HepG2 (cell line): ENCODE results near the gene DPPA2. TPM values are rescaled to one million over a fixed set of nuclear protein-coding genes. Genes with fewer than 3 reads are reported as not detected.

Experiments
- ATAC-seq: fragments of 200-7000 bp; cut with Tn5 transposase; 3 replicates; pipeline ENCODE4 v1.9.1; 2020; ENCODE audit warnings: mild to moderate bottlenecking, moderate library complexity
- BruUV-seq: library from RNA; stranded (reverse); fragments of 400-500 nt; replicated peaks from 2 replicates; lab custom pipeline; 2021; lab: Mats Ljungman, UMichigan
- CTCF ChIA-PET: fragments of 300-600 bp; formaldehyde crosslinking; extraction: SDS; loops from one replicate; lab custom pipeline; 2021; ENCODE audit warnings: low total read pairs, inconsistent platforms, low intra/inter-chr PET ratio; lab: Yijun Ruan, JAX
- POLR2A ChIA-PET: fragments of 350-600 bp; sonication (Branson Sonifier 250); formaldehyde crosslinking; loops from one replicate; lab custom pipeline; 2020; ENCODE audit warnings: antibody characterized with exemption, inconsistent platforms; lab: Yijun Ruan, JAX
- DNase-seq: peaks from one replicate; pipeline ENCODE4 v3.0.0-alpha.2; 2015; ENCODE audit warnings: low spot score
- FAIRE-seq: peaks from 3 replicates; lab custom pipeline; 2011; peaks lifted over from hg19 to GRCh38; lab: Jason Lieb, UNC
- H2AFZ ChIP-seq: one replicate; pipeline ENCODE4 v1.6.1; 2011; ENCODE audit warnings: low read length, inconsistent platforms
- H3K27ac ChIP-seq: fragments of 300-600 bp; 3 replicates; pipeline ENCODE4 v1.8.0; 2011; ENCODE audit warnings: mixed run types, mild to moderate bottlenecking, mixed read lengths, low read length, inconsistent platforms; ENCODE audit not compliant: insufficient read depth; ENCODE audit errors: extremely low read length
- H3K27me3 ChIP-seq, 2 experiments: fragments of 200-600 bp in 1 of 2; 2 replicates in 1 of 2; 3 replicates in 1 of 2; pipeline versions ENCODE4 v1.6.0 to v1.8.0; 2011; ENCODE audit warnings: low read length in 2 of 2, mild to moderate bottlenecking in 2 of 2, moderate library complexity in 2 of 2, inconsistent platforms in 1 of 2; ENCODE audit not compliant: insufficient read depth in 2 of 2, control insufficient read depth in 1 of 2
- H3K36me3 ChIP-seq, 2 experiments: fragments of 200-600 bp in 1 of 2; replicated peaks in 1 of 2; 2 replicates in 1 of 2; 3 replicates in 1 of 2; pipeline versions ENCODE4 v1.5.1 to v1.8.0; 2011; ENCODE audit warnings: low read length in 2 of 2, inconsistent platforms in 1 of 2; ENCODE audit not compliant: insufficient read depth in 2 of 2, control insufficient read depth in 1 of 2
- H3K4me1 ChIP-seq: 2 replicates; pipeline ENCODE4 v1.5.1; 2012; ENCODE audit warnings: low read length, inconsistent platforms; ENCODE audit not compliant: insufficient read depth
- H3K4me2 ChIP-seq: 2 replicates; pipeline ENCODE4 v1.6.0; 2011; ENCODE audit warnings: low read depth, low read length, inconsistent platforms
- H3K4me3 ChIP-seq, 3 experiments: fragments of 200-600 bp in 1 of 3; sonication (generic), shearing (Covaris generic) in 1 of 3; replicated peaks in 1 of 3; 2 replicates each; pipeline ENCODE4 v1.5.1; 2011 to 2016; ENCODE audit warnings: low read length in 3 of 3, inconsistent platforms in 2 of 3, low read depth in 2 of 3, mild to moderate bottlenecking in 2 of 3, control low read depth in 1 of 3, mixed read lengths in 1 of 3; ENCODE audit not compliant: insufficient read depth in 1 of 3
- H3K79me2 ChIP-seq: one replicate; pipeline ENCODE4 v1.6.1; 2011; ENCODE audit warnings: low read length, inconsistent platforms; ENCODE audit not compliant: insufficient read depth
- H3K9ac ChIP-seq: 2 replicates; pipeline ENCODE4 v1.6.0; 2011; ENCODE audit warnings: mild to moderate bottlenecking, low read depth, low read length, inconsistent platforms; ENCODE audit not compliant: insufficient read depth
- H3K9me3 ChIP-seq: 2 replicates; pipeline ENCODE4 v1.5.1; 2012; ENCODE audit warnings: mild to moderate bottlenecking, low read length
- H4K20me1 ChIP-seq: 2 replicates; pipeline ENCODE4 v1.6.0; 2011; ENCODE audit warnings: inconsistent platforms, mild to moderate bottlenecking, low read length, moderate library complexity; ENCODE audit not compliant: insufficient read depth
- AKNA ChIP-seq: sonication (generic); formaldehyde crosslinking; IDR thresholded peaks from 2 replicates; pipeline ENCODE4 v1.4.0; 2020; ENCODE audit warnings: missing genetic modification reagents, borderline replicate concordance
- ELF3 ChIP-seq: IDR thresholded peaks from 2 replicates; pipeline ENCODE4 v1.6.1; 2016; ENCODE audit warnings: missing genetic modification reagents, missing compliant biosample characterization
- GABPA ChIP-seq, 2 experiments: IDR thresholded peaks; 2 replicates each; pipeline ENCODE4 v1.6.1; 2011 to 2016; ENCODE audit warnings: low read depth in 2 of 2, low read length in 1 of 2, missing biosample characterization in 1 of 2, missing genetic modification characterization in 1 of 2
- MZF1 ChIP-seq: sonication (generic); formaldehyde crosslinking; IDR thresholded peaks from 2 replicates; pipeline ENCODE4 v1.8.1; 2023; ENCODE audit warnings: mild to moderate bottlenecking, missing genetic modification reagents, borderline replicate concordance
- NR1H2 ChIP-seq: sonication (generic); formaldehyde crosslinking; IDR thresholded peaks from 2 replicates; pipeline ENCODE4 v1.8.1; 2022; ENCODE audit warnings: low read depth, missing genetic modification reagents, borderline replicate concordance
- REPIN1 ChIP-seq: sonication (generic); formaldehyde crosslinking; IDR thresholded peaks from 2 replicates; pipeline ENCODE4 v1.8.0; 2022; ENCODE audit warnings: missing genetic modification reagents, low read depth, mild to moderate bottlenecking, borderline replicate concordance
- RORA ChIP-seq: sonication (generic); formaldehyde crosslinking; IDR thresholded peaks from 2 replicates; pipeline ENCODE4 v1.5.0; 2020; ENCODE audit warnings: mild to moderate bottlenecking, missing genetic modification reagents, moderate library complexity
- UBTF ChIP-seq: sonication (generic); formaldehyde crosslinking; IDR thresholded peaks from 2 replicates; pipeline ENCODE4 v1.4.0; 2020; ENCODE audit warnings: mild to moderate bottlenecking, missing genetic modification reagents
- ZBTB3 ChIP-seq: sonication (generic); formaldehyde crosslinking; IDR thresholded peaks from 2 replicates; pipeline ENCODE4 v1.4.0; 2020; ENCODE audit warnings: low read depth, mild to moderate bottlenecking, moderate library complexity, missing genetic modification reagents, borderline replicate concordance
- ZNF180 ChIP-seq: sonication (generic); formaldehyde crosslinking; IDR thresholded peaks from 2 replicates; pipeline ENCODE4 v1.4.0; 2020; ENCODE audit warnings: low read depth, missing genetic modification reagents, borderline replicate concordance
- ZNF234 ChIP-seq: sonication (generic); formaldehyde crosslinking; conservative IDR thresholded peaks from 2 replicates; pipeline ENCODE4 v1.5.1; 2020; ENCODE audit warnings: mild to moderate bottlenecking, missing genetic modification reagents
- WGBS: methylation state at CpG from one replicate; pipeline ENCODE4 v1.1.6; 2017; ENCODE audit warnings: low lambda C conversion rate; 5-methylcytosine and 5-hydroxymethylcytosine counted together
- in situ Hi-C: cut with HindIII; loops from 2 replicates; pipeline ENCODE4 v1.10.0; 2017; ENCODE audit warnings: low pct_unique_long_range_greater_than_20kb; ENCODE audit not compliant: extremely low pct_ligation_motif_present
- intact Hi-C: fragments of 100-400 bp; cut with micrococcal nuclease; formaldehyde crosslinking; loops from one replicate; pipeline ENCODE4 v1.10.0; 2022; ENCODE audit not compliant: unreplicated experiment
- polyA plus RNA-seq, 8 experiments: library from polyadenylated mRNA; depleted of rRNA in 3 of 8; stranded (reverse) in 7 of 8; unstranded in 1 of 8; fragments of >200 nt; fragmentation: Illumina TruSeq in 4 of 8; extraction: Trizol in 4 of 8; gene quantifications; 2 replicates each; pipeline versions ENCODE4 v1.2.1 to v1.2.3, GENCODE V29; 2011 to 2016; ENCODE audit warnings: low read depth in 4 of 8, missing spikeins in 1 of 8, mixed read lengths in 1 of 8; ENCODE audit not compliant: insufficient read depth in 1 of 8
- total RNA-seq, 5 experiments: library from RNA; depleted of rRNA; stranded (reverse); fragments of >200 nt; fragmentation: Illumina TruSeq; extraction: Trizol; gene quantifications; 2 replicates each; pipeline ENCODE4 v1.2.3, GENCODE V29; 2016; ENCODE audit warnings: low read depth in 1 of 5
- TF ChIP-seq, protein P1 (sequence below): IDR thresholded peaks from 2 replicates; pipeline ENCODE4 v1.6.1; 2018; ENCODE audit warnings: missing genetic modification reagents
- TF ChIP-seq, protein P2 (sequence below): conservative IDR thresholded peaks from 2 replicates; pipeline ENCODE4 v1.6.1; 2018; ENCODE audit warnings: missing genetic modification reagents

Gene DPPA2
- total and polyA plus RNA-seq, 2 of the 13 experiments (the other 11 are each of a cell fraction or from before 2014, with no cell fraction given) = not detected

DNA sequence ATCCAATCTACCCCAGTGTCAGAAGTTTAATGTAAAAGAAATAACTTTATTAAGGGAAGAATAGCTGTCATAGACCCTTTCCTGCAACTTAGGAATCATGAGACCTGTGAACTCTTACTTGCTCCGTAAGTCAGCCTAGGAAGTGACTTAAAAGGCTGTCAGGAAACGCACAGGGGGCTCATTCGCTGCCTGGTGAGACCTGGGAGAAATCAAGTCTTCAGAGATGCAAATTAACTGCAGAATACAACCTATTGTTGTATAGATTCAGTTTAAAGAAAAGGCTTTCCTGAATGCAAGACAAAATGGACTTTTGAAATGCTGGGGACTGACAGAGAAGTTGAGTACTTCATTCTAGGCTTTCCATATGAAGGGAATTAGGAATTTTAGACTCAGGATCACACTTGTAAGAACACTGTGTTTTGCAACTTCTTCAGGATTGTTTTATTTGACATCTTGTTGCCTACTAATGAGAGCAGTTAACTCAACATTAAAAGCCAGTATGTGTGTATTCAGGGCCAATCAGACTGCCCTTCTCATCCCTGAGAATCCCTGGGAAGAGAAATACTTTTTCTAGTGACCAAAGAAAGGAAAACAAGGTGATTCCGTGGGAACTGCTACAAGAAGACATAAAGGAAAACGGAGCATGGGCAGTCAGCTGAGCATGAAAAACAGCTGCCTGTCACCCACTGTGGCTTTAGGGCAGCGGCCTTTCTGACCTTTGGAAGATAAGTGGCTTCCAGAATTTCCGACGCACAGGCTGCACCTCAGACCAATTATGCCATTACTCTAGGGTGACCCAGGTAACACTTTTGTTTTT is 39.5 kb upstream of the DPPA2 start:
- WGBS = 4% methylated on average over 8 of the region's 8 CpGs
- H4K20me1 ChIP-seq = no peaks in the 10 kb centered on the region
- DNase-seq = no peak
- TF ChIP-seq, protein P1, sequence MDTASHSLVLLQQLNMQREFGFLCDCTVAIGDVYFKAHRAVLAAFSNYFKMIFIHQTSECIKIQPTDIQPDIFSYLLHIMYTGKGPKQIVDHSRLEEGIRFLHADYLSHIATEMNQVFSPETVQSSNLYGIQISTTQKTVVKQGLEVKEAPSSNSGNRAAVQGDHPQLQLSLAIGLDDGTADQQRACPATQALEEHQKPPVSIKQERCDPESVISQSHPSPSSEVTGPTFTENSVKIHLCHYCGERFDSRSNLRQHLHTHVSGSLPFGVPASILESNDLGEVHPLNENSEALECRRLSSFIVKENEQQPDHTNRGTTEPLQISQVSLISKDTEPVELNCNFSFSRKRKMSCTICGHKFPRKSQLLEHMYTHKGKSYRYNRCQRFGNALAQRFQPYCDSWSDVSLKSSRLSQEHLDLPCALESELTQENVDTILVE (CRISPR knock-in tag) = no peak
- TF ChIP-seq MZF1 (CRISPR knock-in tag) = no peak
- TF ChIP-seq UBTF = no peak
- TF ChIP-seq ZBTB3 (CRISPR knock-in tag) = no peak
- TF ChIP-seq ZNF234 (CRISPR knock-in tag) = no peak
- TF ChIP-seq, protein P2, sequence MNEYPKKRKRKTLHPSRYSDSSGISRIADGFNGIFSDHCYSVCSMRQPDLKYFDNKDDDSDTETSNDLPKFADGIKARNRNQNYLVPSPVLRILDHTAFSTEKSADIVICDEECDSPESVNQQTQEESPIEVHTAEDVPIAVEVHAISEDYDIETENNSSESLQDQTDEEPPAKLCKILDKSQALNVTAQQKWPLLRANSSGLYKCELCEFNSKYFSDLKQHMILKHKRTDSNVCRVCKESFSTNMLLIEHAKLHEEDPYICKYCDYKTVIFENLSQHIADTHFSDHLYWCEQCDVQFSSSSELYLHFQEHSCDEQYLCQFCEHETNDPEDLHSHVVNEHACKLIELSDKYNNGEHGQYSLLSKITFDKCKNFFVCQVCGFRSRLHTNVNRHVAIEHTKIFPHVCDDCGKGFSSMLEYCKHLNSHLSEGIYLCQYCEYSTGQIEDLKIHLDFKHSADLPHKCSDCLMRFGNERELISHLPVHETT (CRISPR knock-in tag) = no peak
- no peak for TF ChIP-seq RORA (CRISPR knock-in tag)
- TF ChIP-seq AKNA = no peak
- no peak for TF ChIP-seq GABPA (IDR thresholded peaks at IDR 0.05; ENCODE audit: low read depth, low read length)
- no peak for TF ChIP-seq GABPA (CRISPR knock-in tag; IDR thresholded peaks at IDR 0.05; ENCODE audit: low read depth)
- TF ChIP-seq REPIN1 (CRISPR knock-in tag) = no peak
- TF ChIP-seq ZNF180 = no peak
- TF ChIP-seq ELF3 (CRISPR knock-in tag) = no peak
- TF ChIP-seq NR1H2 (CRISPR knock-in tag) = no peak

More for the DNA sequence above, 39.5 kb upstream of the DPPA2 start:
- ChIA-PET CTCF (no interaction called here), POLR2A (no interaction called here)
- Histone ChIP-seq H3K9ac (no peak overlapping the region), H3K36me3 (no peaks in the 10 kb centered on the region), H2AFZ (no peak overlapping the region), H3K27me3 (no peaks in the 10 kb centered on the region), H3K79me2 (no peaks in the 10 kb centered on the region), H3K9me3 (no peaks in the 10 kb centered on the region), H3K4me3 (no peak overlapping the region), H3K27ac (no peak overlapping the region), H3K4me1 (no peaks in the 10 kb centered on the region), H3K4me2 (no peak overlapping the region)
- FAIRE-seq = no peak
- ATAC-seq = no peak
- in situ Hi-C loops (no loop called here), intact Hi-C loops (no loop called here)
- BruUV-seq = no TSS peak
